Globus pallidus (tissue), 1 donor: ENCODE data around the gene CCNQ.
A peak's percentile ranks its signal among the peaks of the same experiment; 100 is the strongest.

Source experiments
- DNase-seq: peaks from one replicate; pipeline ENCODE4 v3.0.0-alpha.2; 2015; ENCODE audit warnings: low spot score

Gene CCNQ

DNA sequence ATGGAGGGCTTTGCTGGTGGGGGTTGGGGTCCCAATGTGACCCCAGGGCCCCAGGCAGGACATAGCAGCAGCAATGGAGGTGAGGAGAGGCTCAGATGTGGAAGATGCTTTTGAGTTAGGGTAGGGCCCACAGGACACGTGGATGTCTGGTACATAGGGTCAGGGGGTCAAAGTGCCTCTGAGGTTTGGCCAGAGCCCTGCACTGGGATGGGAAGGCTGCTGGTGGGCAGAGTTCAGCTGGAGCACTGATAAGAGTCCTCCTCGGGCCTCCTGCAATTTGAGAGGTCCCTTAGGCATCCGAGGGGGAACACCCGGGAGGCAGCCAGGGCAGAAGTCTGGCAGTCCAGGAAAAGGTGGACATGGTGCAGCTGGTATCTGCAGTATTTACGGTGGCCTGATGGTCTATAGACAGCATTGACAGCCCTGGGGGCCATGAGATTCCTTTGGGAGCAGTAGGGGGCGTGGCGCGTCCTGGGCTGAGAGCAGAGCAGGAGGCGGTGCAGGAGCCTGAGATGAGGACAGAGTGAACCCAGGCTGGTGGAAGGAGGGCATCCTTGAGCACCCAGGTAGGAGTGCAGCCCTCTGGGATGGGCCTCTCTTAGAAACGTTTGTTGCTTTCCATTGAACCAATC, 22.6 kb downstream of the CCNQ start:
- no peak for DNase-seq

DNA sequence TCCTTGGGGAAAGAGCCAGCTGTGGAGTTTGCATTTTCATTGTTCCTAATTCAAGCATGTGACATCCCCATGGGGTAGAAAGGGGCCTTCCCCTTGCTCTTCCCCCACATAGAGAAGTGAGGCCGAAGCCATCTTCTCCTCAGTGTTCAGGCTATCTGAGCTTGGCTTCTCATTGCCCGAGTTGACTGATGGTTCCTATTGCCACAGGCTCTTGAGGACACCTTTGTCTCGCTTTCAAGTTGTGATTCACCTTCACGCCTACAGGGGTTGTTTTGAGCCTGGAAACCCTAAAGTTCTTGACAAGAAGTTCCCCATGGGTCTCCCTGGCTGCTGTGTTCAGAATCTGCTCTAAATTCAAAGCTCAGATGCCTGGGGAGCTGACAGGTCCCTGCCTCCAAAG, 25.0 kb downstream of the CCNQ start:
- DNase-seq, result no peak

DNA sequence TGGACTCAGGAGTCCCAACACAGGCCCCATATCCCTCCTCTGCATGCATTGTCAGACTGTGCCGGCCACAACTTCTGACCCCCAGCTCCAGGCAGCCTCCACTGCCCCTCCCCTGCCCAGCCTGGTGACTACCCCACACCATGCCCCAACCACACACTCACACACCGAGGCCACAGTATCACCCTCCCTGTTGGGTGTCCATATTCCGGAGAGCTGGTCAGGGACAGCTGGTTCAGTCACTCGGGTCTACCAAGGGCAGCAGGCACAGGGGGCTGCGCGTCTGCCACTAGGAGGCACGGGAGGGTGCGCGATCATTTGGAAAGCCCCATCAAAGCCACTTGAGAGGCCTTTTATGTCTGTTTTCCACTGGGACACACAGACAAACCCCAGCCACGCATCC, 26.3 kb downstream of the CCNQ start:
- DNase-seq, result no peak

DNA sequence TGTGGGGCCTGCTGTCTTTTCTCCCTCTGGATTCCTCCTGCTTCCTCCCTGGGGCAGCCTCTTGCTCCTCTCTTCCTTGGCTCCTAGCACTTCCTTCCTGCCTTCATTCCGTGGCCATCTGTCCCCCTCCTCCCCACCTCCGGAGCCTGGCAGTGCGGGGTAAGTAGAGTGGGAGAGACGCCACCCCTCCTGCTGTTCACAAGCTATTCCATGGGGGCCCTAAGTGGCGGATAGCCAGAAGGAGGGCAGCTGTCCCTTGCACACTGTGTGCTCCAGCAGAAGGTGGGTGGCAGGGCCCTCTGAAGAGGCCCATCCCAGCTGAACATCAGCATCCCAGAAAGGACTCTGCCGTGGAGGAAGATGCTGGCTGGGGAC, 27.4 kb downstream of the CCNQ start:
- DNase-seq, result no peak

DNA sequence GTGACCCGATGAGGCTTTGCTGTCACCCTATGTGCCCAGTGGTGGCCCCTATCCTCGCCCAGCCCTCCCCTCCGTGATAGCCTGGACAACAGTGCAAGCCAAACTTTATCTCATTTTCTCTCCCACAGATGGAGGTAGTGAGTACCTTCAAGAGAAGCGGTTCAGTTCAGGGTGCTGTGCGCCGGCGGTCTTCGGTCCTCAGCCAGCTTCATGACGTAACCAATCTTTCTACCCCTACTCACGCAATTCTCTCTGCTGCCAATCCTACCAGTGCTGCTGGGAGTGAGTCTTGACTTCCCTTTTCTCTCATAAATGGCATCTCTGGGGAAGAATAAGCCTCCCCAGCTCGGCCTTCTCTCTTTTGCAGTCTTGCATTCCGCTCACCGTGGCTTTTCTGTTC, 29.5 kb downstream of the CCNQ start:
- DNase-seq, result no peak

DNA sequence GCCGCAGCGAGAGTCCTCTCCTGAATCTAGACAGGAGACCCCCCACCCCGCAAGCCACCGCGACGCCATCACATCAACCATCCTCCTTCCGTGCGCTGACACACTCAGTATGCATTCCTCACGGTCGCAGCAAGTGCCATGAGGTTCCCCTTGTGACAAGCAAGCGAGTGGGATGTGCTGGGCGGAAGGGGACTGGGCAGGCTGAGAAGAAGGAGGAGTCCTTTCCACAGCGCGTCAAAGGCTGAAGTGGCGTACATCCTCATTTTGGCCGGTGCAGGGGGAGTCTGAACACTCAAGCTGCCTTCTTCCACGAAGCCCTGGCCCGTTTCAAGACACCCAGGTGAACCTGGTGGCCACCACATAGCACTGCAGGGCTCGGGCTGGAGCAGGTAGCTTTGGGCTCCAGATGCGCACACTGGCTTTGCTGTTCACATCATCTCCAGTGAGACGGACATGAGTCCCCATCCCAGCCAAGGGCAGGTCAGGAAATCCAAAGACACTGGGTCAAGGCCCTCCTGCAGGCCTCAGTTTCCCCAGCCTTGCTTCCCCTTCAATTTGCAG, 30.4 kb downstream of the CCNQ start:
- no peak for DNase-seq

DNA sequence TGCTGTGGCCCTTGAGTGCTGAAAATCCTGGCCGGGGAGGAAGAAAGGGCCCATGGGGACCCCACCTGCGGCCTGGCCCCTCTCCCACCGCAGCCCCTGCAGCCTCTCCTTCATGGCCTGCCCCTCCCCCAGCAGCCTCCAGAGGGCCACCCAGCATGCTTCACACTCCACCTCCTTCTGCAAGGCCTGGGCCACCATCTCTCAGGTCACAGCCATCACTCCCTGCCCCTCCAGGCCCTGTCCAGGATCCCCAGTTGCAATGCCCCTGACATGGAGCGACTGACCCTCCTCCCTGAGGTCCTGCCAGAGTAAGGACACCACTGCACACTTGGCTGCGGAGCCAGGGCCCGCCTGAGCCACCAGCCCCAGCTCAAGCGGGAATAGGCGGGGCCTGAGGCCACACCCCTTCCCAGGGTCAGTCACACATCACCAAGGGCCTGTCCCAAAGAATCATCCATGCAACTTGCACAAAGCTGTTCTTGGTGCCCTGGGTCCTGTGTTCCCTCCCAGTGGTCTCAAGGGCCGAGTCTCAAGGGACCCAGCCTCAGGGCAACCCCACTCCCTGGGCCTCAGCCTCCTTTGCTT, 32.9 kb downstream of the CCNQ start:
- DNase-seq, result no peak

DNA sequence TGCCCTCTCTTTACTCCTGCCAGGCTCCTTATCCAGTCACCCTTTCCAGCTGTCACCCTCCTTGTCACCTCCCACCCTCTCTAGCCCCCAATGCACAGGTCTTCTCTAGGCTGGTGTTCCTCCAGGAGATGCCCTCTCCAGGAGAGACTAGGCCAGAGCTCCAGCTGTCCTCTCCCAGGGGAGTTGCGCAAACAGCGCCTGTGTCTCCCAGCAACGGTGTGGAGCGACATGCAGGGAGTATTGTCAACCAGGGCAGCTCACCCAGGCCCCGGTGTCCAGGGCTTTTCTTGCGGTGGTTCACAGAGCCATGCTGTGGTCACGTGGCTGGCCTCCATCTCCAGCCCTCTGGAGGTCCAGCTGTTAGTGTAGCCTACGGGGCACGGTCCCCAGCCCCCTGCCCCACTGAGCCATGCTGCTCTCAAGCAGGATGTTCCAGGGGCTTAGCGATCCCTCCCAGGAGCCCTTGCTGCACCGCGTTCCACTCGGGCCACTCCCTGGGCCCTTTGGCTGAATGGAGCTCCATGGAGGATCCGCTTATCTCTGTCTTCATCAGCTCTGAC, 34.8 kb downstream of the CCNQ start:
- DNase-seq, result no peak

DNA sequence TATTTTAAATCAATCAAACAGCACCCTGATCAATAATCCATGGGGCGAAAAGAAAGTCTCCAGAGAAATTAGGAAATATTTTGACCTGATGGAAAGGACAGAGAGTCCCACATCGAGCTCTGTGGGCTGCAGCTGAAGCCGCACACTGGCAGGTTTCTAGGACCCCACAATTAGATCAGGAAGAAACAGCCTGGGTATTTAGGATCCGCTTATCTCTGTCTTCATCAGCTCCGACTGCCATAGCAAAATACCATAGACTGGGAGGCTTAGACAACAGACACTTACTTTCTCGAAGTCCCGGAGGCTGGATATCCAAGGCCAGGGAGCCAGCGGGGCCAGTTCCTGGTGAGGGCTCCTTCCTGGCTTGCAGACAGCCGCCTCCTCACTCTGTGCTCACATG, 36.4 kb downstream of the CCNQ start:
- DNase-seq, result no peak

DNA sequence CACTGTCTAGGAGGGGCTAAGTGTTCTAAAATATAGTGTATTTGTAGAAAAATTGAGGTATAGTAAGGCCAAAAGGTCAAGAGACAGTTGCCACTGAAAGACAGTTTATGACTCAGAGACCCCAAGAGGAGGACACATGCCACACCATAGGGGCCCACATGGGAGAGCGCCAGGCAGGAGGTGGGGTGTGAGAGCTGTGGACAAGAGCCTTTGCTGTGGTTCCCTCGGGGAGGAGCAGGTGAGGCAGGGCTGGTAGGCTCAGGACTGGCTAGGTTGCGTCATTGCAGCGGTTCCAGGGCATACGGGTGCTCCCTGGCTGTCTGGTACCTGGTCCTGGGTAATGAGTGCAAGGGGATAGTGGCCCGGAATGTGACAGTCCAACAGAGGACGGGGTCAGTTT, 37.6 kb downstream of the CCNQ start:
- DNase-seq, result no peak

DNA sequence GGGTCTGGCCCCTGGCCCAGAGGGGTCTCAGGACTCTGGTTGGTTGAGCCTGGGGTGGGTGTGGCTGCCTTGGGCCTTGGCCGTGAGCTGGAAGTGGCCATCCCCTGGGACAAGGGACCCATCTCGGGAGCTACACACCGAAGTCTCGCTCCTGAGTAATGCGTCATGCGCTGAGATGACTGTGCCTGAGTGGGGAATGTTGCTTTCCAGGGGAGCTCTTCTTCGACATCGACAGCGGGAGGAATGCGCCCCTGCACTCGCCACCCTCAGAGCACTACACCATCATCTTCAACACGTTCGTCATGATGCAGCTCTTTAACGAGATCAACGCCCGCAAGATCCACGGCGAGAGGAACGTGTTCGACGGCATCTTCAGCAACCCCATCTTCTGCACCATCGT, 38.5 kb downstream of the CCNQ start:
- DNase-seq, result no peak

DNA sequence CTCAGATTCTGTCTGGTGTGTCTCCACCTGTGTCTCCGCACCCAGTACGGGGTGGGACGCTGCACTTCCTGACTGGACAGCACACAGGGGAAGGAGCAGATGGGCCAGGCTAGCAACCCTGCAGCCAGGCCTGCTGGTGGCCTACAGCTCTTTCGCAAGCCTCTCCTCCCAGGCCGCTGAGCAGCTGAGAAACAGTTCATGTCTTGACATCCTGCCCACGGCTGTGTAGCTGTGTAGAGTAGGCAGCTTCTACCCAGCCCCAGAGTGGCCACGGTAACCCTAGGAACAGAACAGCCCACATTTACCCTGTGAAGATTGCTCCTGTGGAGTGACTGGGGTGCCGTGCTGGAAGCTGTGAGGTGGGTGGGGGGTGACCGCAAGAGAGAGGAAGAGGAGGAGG, 38.9 kb downstream of the CCNQ start:
- no peak for DNase-seq

DNA sequence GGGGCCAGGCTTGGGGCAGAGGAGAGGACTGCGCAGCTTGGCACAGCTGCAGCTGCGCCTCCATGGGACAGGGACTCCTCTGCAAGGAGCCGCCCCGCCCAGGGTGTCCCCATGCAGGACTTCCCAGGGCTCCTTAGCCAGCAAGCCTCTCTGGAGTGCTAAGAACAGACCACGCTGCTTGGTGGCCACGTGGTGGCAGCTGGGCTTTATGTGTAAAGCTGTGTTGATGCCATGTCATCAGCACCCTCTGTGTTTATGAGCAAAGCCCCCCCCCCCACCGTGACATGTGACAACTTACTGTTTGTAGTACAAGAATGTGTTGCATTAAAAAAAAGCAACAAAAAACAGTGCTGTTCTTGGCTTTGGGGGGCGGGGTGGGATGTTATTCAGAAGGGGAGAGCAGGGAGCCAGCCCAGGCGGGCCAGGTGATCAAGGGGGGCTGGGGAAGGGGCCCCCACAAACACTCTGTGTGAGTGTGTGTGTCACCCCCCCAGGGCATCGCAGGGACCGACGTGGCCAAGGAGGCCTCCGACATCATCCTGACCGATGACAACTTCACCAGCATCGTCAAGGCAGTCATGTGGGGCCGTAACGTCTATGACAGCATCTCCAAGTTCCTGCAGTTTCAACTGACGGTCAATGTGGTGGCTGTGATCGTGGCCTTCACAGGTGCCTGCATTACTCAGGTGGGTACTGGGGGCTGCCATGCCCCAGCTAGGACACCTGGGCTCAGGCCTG, 41.2 kb downstream of the CCNQ start:
- no peak for DNase-seq

DNA sequence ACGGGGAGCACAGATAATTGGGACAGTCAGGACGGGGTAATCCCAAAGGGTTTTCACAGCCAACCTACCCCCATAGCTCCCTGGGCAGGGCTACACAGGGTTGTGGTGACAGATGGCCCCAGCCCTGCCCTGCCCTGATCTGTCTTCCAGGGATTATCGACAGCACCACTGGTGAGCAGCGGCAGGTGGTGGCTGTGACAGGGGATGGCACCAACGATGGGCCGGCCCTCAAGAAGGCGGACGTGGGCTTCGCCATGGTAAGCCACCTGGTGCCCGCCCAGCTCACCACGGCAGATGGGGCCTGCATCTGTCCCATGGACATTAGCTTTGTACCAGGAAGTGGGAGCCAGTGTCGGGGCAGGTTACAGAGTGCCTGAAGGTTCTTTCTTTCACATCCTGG, 42.2 kb downstream of the CCNQ start:
- DNase-seq, result no peak

DNA sequence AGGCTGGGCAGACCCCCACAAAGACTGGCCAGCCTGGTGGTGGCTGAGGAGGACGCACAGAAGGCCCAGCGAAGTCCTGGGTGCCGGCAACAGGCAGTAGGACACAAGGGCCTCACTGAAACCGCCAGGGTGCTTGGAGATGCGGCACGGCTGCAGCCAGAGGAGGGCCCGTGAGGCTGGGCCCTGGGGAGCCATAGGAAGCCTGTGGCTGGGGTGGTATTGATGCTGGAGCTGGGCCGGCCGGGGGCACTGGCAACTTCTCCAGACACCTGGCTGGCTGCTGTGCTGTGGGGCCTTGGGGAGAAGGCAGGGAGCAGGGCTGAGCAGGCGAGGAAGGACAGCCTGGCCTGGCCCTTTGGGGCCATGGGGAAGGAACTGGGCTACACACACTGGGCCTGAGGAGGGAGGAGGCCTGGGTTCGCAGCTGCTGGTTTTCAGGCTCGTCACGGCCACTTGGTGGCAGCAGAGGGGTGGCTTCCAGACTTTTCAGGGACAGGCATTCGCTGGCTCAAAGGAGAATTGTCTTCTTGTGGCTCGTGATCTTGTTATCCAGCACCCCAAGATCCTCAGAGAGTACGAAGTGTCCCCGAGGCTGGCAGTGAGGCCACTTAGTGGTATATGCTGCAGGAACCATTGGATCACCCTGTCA, 44.3 kb downstream of the CCNQ start:
- DNase-seq, result peak; percentile 81

DNA sequence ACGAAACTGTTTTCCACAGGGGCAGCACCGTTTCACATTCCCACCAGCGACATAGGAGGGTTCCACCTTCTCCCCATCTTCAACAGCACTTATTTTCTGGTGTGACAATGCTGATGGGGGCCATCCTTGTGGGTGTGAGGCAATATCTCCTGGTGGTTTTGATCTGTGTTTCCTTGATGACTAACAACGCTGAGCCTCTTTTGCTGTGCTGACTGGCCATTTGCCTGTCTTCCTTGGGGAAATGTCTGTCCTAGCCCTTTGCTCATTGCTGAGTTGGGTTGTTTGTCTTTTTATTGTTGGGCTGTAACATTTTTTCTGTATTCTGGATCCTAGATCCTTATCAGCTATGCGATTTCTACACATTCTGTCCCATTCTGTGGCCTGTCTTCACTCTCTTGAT, 47.8 kb downstream of the CCNQ start:
- no peak for DNase-seq

DNA sequence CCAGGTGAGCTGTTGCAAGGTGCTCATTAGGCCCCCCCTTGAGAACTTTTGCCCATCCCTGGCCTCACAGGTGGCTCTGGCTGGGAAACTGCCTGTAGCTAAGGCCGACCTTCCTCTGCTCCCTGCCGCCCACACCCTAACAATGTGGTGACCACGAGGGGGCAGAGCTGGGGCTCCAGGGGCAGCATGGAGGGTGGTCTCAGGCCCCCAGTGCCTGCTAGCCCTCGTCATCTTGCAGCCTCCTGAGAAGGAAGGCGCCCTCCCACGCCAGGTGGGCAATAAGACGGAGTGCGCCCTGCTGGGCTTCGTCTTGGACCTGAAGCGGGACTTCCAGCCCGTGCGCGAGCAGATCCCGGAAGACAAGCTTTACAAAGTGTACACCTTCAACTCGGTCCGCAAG, 49.1 kb downstream of the CCNQ start:
- no peak for DNase-seq

DNA sequence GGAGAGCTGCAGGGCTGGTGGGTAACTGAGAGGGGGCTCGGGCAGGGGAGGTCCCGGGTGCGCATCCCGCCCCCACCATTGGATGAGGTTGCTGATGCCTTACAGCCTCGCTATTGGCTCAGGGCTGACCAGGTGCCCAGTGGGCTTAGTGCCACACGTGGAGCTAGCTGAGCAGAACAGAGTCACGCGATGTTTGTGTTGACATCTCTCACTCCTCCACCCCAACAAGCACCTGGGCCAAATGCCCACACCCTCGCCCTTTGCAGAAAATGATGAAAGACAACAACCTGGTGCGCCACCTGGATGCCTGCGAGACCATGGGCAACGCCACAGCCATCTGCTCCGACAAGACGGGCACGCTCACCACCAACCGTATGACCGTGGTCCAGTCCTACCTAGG, 49.7 kb downstream of the CCNQ start:
- DNase-seq, result no peak

DNA sequence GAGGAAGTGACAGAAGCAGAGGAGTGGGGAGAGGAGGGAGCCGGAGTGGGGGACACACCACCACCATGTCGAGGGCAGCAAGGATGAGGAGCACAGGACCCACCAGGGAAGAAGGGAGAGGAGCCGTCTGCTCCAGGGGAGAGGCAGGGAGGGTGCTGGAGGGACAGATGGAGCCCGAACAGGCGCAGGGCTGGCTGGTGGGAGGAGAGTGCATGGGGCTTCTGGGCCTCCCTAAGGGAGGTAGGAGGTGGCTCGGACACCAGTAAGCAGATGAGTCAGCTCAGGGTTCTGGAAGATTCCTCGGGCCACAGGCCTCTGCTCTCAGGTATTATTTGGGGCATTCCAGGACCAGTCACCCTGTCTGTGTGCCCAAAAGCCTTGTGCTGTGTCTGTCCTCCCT, 51.7 kb downstream of the CCNQ start:
- DNase-seq, result no peak

DNA sequence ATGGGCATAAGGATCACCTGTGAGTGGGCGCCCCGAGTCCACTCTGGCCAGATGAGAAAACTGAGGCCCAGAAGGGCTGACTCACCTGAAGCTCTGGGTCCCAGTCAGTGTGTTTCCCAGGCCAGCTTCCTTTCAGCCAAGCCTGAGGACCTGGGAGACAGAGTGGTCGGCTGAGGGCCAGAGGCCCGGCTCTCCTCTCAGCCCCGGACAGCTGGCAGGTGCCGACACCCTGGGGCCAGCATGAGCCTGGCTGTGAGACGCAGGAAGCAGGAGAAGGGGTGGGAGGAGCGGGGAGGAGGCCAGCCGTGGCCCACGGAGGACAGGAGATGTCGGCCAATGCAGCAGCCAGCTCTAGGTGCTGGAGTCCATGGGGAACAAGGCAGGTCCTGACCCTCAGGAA, 52.6 kb downstream of the CCNQ start:
- DNase-seq, result no peak

DNA sequence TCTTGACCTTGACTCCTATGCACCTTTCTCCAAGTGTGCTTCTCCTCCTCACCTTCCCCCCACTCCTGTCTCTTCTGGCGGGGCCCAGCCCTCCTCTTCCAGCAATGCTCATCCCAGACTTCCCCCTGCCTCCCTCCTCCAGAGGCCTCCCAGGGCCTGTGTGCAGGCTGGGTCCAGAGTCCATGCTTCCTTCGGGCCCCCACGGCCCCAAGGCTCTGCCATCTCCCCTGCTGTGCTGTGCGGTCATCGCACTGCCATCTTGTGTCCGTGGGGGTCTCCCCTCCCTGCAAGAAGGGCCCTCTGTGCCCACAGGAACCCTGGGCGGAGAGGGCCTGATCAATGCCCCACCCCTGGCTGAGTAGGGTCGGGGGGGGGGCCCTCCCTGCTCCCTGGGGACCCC, 54.2 kb downstream of the CCNQ start:
- no peak for DNase-seq

DNA sequence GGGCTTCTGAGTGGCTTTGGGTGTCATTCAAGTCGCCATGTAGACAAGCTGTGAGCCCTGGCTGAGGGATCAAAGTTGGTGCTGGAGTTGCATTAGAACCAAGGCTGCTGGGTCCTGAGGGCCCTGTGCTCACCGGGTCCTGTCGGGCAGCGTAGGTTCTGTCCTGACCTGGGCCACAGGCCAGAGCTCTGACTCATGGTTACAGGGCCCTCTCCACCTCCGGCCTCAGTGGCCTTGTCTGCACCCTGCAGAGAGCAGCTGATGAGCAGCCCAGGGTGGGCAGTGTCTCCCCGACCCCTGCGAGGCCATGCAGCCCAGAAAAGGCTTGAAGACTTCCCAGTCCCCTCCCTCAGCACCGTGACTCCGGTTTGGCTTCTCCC, 59.0 kb downstream of the CCNQ start:
- no peak for DNase-seq
